ENCODE measurements around the gene GXYLT2. TPM values are rescaled to one million over a fixed set of nuclear protein-coding genes. Genes with fewer than 3 reads are reported as not detected.
"Not testable (repeated sequence)": the region's sequence is repeated elsewhere in the genome, so short reads cannot be mapped to it uniquely, and the experiment has no call there.

GXYLT2 gene
- total and polyA plus RNA-seq, 2 experiments from 2014 or later: 2.0 to 5.8 TPM

DNA sequence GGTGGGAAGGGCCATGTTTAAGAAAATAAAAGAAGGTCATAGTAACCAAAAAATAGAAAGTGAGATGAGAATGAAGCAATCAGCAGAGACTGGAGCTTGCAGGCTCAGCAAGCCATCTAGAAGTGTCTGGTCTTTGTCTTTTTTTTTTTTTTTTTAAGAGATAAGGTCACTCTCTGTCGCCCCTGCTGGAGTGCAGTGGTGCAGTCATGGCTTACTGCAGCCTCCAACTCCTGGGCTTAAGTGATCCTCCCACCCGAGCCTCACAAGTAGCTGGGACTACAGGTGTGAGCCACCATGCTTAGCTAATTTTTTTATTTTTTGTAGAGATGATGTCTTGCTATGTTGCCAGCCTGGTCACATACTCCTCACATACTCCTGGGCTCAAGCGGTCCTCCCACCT, 36.2 kb downstream of the GXYLT2 start:
- no peaks in the 10 kb centered on the region for H3F3A ChIP-seq (replicated peaks; ENCODE audit: low read depth)
- H3K9me2 ChIP-seq (ENCODE audit: insufficient read depth): no peaks in the 10 kb centered on the region
- DNase-seq (ENCODE audit: low spot score) (peak; percentile 43), ATAC-seq (peak; percentile 30; the same call in 1 of the 3 replicates)
- H4K20me1 ChIP-seq (replicated peaks; ENCODE audit: insufficient read depth): no peaks in the 10 kb centered on the region
- Mint-ChIP-seq H3K27ac (no peak overlapping the region), H3K4me3 (no peak overlapping the region), H3K4me1 (peaks cover 6% of the 10 kb centered on the region; the same call in 2 of the 3 replicates), H3K36me3 (ENCODE audit: low read depth) (peaks cover 6% of the 10 kb centered on the region; the same call in 2 of the 3 replicates), H3K27me3 (ENCODE audit: insufficient read depth, low read depth, poor library complexity) (no peaks in the 10 kb centered on the region), H3K9me3 (no peaks in the 10 kb centered on the region; the same call in 2 of the 3 replicates)
- no peak overlapping the region for H3K27ac ChIP-seq (ENCODE audit: low read depth)
- H3K4me2 ChIP-seq: no peak overlapping the region
- no peak overlapping the region for H3K4me3 ChIP-seq
- no peaks in the 10 kb centered on the region for H3K79me2 ChIP-seq (replicated peaks; ENCODE audit: insufficient read depth)
- TF ChIP-seq ZNF331 (CRISPR knock-in tag; IDR thresholded peaks at IDR 0.05; ENCODE audit: low read depth): no peak
- no peak for TF ChIP-seq NANOG (IDR thresholded peaks at IDR 0.05; ENCODE audit: borderline replicate concordance)
- TF ChIP-seq, protein P1, sequence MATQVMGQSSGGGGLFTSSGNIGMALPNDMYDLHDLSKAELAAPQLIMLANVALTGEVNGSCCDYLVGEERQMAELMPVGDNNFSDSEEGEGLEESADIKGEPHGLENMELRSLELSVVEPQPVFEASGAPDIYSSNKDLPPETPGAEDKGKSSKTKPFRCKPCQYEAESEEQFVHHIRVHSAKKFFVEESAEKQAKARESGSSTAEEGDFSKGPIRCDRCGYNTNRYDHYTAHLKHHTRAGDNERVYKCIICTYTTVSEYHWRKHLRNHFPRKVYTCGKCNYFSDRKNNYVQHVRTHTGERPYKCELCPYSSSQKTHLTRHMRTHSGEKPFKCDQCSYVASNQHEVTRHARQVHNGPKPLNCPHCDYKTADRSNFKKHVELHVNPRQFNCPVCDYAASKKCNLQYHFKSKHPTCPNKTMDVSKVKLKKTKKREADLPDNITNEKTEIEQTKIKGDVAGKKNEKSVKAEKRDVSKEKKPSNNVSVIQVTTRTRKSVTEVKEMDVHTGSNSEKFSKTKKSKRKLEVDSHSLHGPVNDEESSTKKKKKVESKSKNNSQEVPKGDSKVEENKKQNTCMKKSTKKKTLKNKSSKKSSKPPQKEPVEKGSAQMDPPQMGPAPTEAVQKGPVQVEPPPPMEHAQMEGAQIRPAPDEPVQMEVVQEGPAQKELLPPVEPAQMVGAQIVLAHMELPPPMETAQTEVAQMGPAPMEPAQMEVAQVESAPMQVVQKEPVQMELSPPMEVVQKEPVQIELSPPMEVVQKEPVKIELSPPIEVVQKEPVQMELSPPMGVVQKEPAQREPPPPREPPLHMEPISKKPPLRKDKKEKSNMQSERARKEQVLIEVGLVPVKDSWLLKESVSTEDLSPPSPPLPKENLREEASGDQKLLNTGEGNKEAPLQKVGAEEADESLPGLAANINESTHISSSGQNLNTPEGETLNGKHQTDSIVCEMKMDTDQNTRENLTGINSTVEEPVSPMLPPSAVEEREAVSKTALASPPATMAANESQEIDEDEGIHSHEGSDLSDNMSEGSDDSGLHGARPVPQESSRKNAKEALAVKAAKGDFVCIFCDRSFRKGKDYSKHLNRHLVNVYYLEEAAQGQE (IDR thresholded peaks at IDR 0.05; ENCODE audit: unreplicated experiment): no peak
- no peak for TF ChIP-seq STAT1 (IDR thresholded peaks at IDR 0.05; ENCODE audit: unreplicated experiment)
- TF ChIP-seq, protein P2, sequence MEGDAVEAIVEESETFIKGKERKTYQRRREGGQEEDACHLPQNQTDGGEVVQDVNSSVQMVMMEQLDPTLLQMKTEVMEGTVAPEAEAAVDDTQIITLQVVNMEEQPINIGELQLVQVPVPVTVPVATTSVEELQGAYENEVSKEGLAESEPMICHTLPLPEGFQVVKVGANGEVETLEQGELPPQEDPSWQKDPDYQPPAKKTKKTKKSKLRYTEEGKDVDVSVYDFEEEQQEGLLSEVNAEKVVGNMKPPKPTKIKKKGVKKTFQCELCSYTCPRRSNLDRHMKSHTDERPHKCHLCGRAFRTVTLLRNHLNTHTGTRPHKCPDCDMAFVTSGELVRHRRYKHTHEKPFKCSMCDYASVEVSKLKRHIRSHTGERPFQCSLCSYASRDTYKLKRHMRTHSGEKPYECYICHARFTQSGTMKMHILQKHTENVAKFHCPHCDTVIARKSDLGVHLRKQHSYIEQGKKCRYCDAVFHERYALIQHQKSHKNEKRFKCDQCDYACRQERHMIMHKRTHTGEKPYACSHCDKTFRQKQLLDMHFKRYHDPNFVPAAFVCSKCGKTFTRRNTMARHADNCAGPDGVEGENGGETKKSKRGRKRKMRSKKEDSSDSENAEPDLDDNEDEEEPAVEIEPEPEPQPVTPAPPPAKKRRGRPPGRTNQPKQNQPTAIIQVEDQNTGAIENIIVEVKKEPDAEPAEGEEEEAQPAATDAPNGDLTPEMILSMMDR (conservative IDR thresholded peaks at IDR 0.05; ENCODE audit: low read depth in 2 of 2): peak; percentile 40 to 46
- TF ChIP-seq ZNF114 (CRISPR knock-in tag; IDR thresholded peaks at IDR 0.05): no peak
- no peak for TF ChIP-seq POLR2AphosphoS5 (IDR thresholded peaks at IDR 0.05; ENCODE audit: low read depth)
- TF ChIP-seq, protein P3, sequence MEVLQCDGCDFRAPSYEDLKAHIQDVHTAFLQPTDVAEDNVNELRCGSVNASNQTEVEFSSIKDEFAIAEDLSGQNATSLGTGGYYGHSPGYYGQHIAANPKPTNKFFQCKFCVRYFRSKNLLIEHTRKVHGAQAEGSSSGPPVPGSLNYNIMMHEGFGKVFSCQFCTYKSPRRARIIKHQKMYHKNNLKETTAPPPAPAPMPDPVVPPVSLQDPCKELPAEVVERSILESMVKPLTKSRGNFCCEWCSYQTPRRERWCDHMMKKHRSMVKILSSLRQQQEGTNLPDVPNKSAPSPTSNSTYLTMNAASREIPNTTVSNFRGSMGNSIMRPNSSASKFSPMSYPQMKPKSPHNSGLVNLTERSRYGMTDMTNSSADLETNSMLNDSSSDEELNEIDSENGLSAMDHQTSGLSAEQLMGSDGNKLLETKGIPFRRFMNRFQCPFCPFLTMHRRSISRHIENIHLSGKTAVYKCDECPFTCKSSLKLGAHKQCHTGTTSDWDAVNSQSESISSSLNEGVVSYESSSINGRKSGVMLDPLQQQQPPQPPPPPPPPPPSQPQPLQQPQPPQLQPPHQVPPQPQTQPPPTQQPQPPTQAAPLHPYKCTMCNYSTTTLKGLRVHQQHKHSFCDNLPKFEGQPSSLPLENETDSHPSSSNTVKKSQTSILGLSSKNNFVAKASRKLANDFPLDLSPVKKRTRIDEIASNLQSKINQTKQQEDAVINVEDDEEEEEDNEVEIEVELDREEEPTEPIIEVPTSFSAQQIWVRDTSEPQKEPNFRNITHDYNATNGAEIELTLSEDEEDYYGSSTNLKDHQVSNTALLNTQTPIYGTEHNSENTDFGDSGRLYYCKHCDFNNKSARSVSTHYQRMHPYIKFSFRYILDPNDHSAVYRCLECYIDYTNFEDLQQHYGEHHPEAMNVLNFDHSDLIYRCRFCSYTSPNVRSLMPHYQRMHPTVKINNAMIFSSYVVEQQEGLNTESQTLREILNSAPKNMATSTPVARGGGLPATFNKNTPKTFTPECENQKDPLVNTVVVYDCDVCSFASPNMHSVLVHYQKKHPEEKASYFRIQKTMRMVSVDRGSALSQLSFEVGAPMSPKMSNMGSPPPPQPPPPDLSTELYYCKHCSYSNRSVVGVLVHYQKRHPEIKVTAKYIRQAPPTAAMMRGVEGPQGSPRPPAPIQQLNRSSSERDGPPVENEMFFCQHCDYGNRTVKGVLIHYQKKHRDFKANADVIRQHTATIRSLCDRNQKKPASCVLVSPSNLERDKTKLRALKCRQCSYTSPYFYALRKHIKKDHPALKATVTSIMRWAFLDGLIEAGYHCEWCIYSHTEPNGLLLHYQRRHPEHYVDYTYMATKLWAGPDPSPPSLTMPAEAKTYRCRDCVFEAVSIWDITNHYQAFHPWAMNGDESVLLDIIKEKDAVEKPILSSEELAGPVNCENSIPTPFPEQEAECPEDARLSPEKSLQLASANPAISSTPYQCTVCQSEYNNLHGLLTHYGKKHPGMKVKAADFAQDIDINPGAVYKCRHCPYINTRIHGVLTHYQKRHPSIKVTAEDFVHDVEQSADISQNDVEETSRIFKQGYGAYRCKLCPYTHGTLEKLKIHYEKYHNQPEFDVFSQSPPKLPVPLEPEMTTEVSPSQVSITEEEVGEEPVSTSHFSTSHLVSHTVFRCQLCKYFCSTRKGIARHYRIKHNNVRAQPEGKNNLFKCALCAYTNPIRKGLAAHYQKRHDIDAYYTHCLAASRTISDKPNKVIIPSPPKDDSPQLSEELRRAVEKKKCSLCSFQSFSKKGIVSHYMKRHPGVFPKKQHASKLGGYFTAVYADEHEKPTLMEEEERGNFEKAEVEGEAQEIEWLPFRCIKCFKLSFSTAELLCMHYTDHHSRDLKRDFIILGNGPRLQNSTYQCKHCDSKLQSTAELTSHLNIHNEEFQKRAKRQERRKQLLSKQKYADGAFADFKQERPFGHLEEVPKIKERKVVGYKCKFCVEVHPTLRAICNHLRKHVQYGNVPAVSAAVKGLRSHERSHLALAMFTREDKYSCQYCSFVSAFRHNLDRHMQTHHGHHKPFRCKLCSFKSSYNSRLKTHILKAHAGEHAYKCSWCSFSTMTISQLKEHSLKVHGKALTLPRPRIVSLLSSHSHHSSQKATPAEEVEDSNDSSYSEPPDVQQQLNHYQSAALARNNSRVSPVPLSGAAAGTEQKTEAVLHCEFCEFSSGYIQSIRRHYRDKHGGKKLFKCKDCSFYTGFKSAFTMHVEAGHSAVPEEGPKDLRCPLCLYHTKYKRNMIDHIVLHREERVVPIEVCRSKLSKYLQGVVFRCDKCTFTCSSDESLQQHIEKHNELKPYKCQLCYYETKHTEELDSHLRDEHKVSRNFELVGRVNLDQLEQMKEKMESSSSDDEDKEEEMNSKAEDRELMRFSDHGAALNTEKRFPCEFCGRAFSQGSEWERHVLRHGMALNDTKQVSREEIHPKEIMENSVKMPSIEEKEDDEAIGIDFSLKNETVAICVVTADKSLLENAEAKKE (CRISPR knock-in tag; IDR thresholded peaks at IDR 0.05): no peak
- H3K4me1 ChIP-seq (ENCODE audit: insufficient read depth): peaks cover 10% of the 10 kb centered on the region; the same call in 1 of the 2 replicates
- no peaks in the 10 kb centered on the region for H3K36me3 ChIP-seq (ENCODE audit: insufficient read depth)
- H3K27me3 ChIP-seq (ENCODE audit: insufficient read depth): no peaks in the 10 kb centered on the region
- H2AFZ ChIP-seq: no peak overlapping the region

DNA sequence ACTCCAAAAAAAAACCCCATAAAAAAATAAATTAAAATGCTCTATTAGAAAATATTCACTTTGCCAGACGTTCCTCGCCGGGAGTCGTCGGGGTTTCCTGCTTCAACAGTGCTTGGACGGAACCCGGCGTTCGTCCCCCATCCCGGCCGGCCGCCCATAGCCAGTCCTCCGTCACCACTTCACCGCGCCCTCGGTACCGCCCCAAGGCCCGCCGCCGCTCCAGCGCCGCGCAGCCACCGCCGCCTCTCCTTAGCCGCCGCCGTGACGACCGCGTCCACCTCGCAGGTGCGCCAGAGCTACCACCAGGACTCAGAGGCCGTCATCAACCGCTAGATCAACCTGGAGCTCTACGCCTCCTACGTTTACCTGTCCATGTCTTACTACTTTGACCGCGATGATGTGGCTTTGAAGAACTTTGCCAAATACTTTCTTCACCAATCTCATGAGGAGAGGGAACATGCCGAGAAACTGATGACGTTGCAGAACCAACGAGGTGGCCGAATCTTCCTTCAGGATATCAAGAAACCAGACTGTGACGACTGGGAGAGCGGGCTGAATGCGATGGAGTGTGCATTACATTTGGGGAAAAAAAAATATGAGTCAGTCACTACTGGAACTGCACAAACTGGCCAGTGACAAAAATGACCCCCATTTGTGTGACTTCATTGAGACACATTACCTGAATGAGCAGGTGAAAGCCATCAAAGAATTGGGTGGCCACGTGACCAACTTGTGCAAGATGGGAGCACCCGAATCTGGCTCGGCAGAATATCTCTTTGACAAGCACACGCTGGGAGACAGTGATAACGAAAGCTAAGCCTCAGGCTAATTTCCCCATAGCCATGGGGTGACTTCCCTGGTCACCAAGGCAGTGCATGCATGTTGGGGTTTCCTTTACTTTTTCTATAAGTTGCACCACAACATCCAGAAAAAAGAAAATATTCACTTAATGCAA, 41.2 kb downstream of the GXYLT2 start:
- not testable (repeated sequence) for H3K79me2 ChIP-seq (replicated peaks; ENCODE audit: insufficient read depth); H3F3A ChIP-seq (replicated peaks; ENCODE audit: low read depth); H3K27ac ChIP-seq (ENCODE audit: low read depth); ATAC-seq; H3K36me3 Mint-ChIP-seq (ENCODE audit: low read depth); H3K4me2 ChIP-seq; H3K36me3 ChIP-seq (ENCODE audit: insufficient read depth); H3K27me3 ChIP-seq (ENCODE audit: insufficient read depth); H3K4me3 Mint-ChIP-seq; H3K4me3 ChIP-seq; H3K27me3 Mint-ChIP-seq (ENCODE audit: insufficient read depth, low read depth, poor library complexity); H3K9me2 ChIP-seq (ENCODE audit: insufficient read depth); H4K20me1 ChIP-seq (replicated peaks; ENCODE audit: insufficient read depth); H2AFZ ChIP-seq; H3K9me3 Mint-ChIP-seq; H3K27ac Mint-ChIP-seq; DNase-seq (ENCODE audit: low spot score)
- H3K4me1 ChIP-seq (ENCODE audit: insufficient read depth): peaks cover 25% of the 10 kb centered on the region
- peaks cover 20% of the 10 kb centered on the region for H3K4me1 Mint-ChIP-seq

Data from GM23338 (cell line).